Measurements from ENCODE around the gene ZBTB20.

ZBTB20 gene

DNA sequence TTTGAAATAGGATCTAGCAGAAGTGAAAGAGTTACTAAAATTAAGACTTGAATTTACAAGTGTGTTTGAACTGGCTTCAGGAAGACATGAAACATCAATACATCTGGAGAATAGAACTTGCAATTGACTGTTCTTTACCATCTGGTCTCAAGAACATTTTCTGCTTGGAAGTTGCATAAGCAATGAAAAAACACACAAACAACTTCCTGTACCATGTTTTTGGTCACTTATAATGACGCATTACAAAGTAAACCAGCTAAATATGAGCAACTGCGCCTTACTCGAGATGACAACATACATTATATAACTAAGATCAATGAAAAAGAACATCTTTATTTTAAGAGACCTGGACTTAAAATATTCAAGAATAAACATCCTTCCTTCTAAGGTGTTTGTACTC lies 740.8 kb downstream of the ZBTB20 start:
- no peak for DNase-seq (ENCODE audit: low spot score)

DNA sequence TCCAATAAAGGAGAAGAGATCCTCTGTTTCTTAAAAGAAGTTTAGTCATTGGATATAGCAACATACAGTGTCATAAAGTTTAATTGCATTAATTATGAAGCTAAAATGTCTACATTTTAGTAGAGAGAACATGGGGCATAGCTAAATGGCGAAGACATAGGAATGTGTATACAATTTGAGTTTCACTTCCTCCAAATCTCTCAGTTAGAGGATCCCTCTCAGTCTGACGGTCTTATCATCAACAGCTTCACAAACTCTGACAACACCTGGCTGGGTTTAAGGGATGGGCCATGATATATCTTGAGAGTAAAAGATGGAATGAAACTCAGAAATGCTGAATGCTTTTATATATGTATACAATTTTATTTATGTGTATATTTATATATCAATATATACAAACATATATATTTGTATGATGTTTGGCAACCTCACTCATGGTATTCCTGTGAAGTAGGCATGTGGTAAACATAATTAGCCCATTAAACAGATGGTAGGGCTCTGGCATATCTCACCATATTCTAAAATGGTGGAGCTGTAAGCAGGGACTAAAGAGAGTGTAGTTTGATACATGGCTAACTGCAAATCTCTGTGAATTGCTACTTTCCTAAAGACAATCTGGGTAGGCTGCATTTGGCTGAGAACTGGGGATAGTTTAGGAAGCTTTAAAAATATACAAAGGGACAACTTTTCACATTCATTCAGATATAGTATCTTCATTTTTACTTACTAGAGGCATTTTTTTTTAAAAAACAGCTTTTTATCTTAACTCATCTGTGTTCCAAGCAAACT lies 741.7 kb downstream of the ZBTB20 start:
- no peak for DNase-seq (ENCODE audit: low spot score)

DNA sequence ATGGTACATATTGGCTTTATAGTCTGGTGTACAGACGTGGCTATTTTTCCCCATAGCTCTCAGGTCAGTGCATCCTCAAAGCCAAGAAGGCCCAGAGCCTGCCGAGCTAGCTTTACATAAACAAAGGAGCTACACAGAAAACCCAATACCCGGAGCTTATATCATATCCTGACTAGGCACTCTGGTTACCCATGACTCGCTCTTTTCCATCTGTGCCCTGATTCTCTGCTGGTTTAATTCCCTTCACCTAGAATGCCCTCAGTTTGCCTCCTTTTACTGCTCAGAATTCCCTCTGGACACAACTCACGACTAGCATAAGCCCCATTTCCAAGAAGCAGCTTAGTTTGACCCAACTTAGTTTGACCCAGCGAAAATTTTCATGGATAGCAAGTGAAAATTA lies 742.5 kb downstream of the ZBTB20 start:
- DNase-seq (ENCODE audit: low spot score) = peak; percentile 5

DNA sequence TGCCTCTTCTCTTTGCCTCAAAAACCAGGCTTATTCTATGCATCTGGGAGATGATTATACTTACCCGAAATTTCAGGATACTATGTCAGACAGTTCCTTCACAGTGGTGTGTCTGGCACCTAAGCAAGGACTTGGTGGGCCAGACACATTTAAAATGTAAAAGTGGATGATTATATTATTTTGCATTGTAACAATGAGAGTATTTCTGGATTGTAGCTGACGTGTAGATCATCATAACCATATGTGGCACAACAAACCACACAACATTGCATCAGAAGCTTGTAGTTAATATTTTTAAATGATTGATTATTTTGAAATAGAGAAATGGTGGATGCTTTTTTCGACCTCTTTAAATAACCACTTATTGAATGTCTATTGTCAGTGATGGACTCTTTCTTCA lies 744.2 kb downstream of the ZBTB20 start:
- no peak for DNase-seq (ENCODE audit: low spot score)

DNA sequence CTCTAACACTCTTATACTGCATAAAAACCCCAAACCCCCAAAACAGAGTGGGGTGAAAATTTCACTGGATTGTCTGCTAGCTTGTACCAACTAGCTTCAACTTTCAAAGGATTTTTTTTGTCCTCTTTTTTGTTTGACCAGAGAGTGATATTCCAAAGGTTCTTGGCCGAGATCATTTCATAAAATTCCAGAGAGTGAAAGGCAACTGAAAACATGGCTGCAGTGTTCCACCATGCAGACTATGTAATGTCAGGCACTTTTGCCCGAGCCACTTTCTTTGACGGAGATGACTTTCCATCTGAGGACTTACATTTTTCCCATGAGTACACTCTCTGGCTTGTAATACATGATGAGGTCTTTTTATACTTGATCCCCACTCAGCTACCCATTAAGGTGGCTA lies 745.7 kb downstream of the ZBTB20 start:
- DNase-seq (ENCODE audit: low spot score) = no peak

DNA sequence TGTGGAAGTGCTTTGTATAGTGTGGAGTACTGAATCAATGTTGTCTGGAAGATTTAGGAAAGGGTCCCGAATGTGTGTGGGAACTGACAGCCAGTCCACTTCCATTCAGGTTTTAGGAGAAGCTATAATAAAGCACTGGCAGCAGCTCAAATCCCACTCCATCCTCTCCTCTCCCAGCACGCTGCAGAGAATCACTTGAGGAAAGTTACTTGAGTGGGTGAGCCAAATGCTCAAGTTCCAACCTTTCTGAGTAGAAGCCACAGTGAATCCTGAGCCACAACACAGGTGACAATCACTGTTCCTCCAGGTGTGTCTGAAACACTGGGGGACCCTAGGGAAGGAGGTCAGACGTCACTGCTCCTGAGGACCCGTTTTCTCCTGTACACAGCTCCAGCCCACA lies 746.7 kb downstream of the ZBTB20 start:
- no peak for DNase-seq (ENCODE audit: low spot score)

DNA sequence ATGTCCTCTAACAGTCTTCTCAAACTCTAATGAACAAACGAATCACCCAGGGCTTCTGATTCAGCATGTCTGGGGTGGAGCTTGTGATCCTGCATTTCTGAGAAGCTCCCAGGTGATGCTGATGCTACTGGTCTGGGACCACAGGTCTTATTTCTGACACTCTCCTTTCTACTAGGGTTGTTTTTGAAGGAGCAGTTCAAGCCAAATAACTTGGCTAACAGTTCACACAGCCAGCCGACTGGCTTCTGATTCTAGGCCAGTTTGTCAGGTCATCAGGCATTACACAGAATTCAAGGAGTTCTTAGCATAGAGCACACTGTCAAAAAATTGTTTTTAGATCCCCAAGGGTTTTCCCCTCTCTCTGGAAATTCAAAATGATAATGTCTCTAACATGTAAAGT lies 752.5 kb downstream of the ZBTB20 start:
- DNase-seq (ENCODE audit: low spot score) = no peak

DNA sequence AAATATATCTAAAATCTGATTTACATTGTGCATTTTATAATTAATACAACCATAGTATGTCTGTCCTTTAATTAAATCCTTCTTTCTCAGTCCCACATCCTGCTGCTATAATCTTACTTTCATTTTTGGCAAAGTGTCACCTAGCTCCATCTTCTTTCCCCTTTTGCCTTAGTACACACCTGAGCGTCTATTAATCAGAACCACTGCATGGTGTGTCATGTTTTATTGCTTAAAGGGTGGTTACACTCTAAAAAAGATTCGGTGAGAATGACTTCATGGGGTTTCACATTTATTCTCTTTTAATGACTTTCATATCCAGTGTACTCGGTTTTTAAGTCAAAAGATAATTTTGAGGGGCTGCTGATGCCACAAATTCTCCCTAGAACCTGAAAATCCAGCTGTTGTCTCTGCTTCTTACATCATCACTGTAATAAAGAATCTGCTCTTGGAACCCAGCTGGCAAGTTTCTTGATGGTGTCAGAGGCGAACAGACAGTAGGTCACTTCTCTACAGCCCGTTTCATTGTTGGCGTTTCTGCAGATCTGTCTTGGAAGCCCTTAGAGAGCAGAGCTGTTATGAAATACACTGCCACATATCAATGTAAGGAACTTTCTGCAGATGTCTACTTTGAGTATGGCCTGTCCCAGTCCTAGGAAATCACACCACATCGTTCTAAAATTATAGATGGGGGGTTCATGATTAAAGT lies 753.6 kb downstream of the ZBTB20 start:
- no peak for DNase-seq (ENCODE audit: low spot score)

DNA sequence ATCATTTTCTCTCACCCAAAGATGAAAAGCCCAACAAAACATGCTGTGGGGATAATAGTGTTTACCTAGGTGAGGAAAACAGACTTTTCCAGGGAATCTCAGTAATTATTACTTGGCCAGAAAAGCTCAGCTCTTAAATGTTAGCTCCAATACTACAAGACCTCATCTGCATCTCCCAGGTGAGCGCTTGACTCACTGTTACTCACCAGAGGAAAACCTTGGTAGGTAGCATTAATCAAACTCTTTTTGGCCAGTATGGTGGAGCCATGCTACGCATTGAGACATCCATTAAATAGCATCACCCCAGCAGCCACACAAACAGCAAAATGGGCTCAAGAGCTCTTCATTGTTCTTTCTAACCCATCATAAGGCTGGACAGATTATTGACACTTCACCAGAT lies 754.3 kb downstream of the ZBTB20 start:
- no peak for DNase-seq (ENCODE audit: low spot score)

DNA sequence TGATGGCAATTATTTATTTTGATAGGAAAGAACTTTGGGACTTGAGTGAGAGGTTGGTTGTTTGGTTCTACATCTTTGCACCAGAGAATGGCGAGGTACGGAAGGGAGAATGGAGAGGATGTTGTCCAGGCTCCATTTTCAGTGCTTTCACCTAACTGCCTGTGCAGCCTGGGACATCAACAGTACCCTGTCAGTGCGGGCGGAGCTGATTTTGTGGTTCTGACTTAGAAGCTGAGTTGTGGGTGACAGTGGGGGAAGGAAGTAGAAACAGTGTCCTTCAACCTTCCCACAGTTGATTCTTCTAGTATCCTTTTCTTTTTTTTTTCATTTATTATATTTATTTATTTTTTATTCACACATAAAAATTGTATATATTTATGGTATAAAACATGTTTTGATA lies 757.9 kb downstream of the ZBTB20 start:
- DNase-seq (ENCODE audit: low spot score) = no peak

DNA sequence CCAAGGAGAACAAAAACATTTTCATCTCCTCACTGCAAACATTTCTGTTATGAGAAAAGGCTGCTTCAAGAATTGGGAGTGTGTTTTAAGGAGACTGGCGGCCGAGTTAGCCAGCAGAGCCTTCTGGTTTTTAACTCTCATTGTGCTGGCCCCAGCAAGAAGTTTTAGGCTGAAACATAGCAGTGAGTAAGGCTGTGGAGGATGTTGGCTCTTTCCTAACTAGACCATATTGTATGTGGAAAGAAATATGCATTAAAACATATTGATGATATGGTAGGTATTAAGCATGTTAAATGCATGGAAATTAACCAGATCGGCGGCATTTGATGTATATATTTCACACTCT lies 762.6 kb downstream of the ZBTB20 start:
- no peak for DNase-seq (ENCODE audit: low spot score)

DNA sequence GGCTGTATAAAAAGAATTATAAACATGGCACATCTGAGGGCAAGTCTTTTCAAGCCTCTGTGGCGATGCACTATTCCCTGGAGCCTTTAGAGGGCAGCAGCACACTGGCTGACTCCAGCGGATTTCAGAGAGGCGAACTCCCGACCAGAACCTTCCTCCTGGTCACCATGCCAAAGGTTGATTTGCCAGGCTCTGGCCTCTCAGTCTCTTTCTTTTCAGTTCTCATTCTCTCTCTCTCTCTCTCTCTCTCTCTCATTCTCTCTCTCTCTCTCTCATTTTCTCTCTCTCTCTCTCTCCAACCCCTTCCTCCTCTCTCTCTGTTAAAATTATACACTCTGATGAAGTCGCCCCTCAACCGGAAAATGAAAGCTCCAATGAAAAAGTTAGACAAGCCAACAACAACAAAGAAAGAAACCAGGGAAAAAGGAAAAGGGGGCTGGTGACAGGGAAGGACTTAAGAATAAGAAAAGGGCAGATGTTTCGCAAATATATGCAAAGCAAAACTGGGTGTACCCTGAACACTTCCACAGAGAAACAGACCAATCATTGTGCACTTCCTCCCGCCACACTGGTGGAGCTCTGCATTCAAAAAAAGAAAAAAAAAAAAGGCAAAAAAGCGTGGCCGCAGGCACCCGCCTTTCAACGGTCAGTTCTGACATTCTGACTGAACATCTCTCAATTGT lies 763.1 kb downstream of the ZBTB20 start:
- DNase-seq (ENCODE audit: low spot score) = peak; percentile 79

DNA sequence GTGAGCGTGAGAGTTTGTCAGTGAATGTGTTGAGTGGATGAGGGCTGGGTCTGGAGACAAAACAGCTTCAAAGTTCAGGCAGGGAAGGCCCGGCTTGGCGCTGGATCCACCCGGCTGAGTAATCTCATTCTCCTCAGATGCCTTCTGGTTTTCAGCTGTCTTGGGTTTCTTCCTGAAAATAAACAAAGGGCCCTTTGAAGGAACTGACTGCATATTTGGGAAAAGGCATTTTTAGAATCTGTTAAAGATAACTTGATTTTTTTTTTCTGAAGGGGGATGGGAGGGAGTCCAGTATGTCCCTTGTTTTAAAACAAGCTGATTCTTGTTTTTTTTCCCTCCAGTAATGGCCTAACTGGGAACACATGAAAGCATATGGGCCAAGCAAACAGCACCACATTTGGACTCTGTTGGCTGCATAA lies 766.8 kb downstream of the ZBTB20 start:
- DNase-seq (ENCODE audit: low spot score) = peak; percentile 72

DNA sequence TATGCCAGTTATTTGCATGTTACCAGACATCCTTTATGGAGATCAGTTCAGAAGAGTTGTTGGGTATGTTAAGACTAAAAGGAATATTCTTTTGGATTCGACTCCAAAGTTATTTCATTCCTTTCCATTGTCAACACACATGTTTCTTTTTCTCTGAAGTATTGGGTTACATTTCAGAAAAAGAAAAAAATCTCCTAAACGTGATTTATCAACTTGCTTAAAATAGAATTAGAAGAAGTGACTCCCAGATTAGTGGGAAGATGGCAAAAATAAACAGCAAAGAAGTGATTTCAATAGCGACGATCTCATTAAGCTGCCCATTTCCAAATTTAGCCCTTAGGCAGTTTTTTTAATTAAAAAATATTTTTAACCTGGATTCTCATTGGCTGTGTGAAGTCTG lies 767.8 kb downstream of the ZBTB20 start:
- DNase-seq (ENCODE audit: low spot score) = no peak

DNA sequence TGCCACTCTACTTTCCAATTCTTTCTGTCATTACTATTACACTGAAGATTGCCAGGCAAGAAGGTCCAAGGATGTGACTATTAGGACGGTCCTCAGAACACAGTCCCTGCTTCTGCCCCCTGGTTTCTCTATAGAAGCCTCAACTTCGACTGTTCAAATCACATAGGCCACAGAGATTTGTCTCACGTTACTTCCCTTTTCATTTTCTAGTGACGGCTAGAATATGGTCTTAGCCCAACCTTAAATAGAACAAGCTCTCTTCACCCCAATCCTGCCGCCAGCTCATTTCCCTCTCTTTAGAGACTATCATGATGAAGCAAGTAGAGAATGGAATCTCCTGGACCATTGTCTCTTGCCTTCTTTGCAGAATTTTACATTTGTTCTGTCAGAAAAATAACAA lies 768.3 kb downstream of the ZBTB20 start:
- DNase-seq (ENCODE audit: low spot score) = no peak

DNA sequence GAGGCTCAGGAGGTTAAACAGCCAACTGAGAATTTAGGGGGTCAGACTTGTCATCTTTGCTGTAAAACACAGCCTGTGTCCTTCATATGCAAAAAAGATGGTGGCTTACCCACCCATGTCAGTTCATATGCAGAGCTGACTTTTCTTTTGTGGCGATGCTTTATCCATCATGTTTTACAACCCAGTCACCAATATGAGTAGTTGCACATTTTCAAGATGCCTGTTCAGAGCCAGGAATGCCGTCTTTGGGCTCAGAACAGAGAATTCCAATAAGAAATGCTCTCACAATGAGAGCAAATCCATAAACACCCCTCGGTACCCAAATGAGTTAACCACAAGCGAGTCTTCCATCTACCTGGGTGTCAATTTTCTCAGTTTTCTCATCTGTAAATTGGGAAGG lies 769.7 kb downstream of the ZBTB20 start:
- DNase-seq (ENCODE audit: low spot score) = no peak

DNA sequence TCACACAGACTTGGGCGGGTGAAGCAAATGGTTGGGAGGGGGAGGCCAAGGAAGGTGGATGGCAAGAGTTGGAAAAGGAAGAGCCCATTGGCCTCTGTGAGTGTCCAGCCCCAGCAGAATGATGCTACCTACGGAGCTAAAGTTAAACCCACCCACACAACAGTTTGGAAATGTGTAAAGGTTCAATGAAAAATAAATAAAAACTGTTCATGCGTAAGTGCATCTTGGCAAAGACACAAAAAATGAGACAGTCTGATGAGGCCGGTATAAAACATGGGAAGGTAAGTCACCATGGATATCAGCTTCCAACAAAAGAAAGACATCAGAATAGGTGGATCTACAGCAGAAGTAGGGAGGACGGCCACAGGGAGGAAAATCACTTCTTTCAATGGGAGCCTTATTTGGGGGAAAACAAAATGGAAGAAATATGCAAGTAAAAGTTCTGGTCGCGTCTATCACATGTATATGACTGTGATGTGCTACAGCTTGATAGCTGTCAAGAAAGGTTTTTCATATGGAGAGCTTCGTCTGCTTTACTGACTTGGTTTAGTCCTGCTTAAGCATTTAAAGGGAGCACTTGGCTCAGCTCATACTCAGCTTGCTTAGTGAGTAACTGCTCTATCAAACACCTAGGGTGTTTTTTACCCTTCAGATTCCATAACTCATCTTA lies 770.4 kb downstream of the ZBTB20 start:
- DNase-seq (ENCODE audit: low spot score) = no peak

DNA sequence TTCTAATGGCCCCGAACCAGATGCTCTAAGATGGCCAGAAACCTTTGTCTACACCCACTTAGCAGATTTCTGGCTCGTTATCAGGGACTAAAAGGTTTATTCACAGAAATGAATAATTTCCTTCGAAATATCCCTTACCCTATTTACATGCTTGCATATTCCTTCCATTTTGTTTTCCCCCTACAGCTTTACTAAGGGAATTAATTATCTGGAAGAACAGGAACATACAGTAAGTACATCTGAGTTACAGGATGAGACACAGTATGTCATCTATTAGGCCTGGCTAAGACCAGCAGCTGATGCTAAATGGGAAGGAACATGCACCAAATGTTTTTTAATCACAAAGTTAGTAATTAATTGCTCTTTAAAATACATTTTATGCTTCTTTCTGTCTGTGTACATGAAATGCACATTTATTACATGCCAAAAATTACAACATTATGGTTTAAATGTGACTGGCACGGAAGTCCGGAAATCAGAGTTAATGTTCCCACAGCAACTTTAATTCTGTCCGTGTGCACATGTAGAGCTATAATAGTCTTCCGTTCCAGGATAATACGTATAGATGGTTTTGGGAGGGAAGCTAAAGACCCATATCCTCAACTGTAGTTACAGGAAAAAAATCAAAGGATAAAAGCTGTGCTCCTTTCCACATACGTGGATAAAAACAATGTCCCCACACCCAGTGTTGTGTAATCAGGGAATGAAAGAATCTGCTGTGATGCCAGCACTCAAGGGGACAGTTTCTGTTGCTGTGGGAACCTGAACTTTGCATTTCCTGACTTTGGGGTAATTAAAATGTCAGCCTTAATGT lies 771.3 kb downstream of the ZBTB20 start:
- no peak for DNase-seq (ENCODE audit: low spot score)

DNA sequence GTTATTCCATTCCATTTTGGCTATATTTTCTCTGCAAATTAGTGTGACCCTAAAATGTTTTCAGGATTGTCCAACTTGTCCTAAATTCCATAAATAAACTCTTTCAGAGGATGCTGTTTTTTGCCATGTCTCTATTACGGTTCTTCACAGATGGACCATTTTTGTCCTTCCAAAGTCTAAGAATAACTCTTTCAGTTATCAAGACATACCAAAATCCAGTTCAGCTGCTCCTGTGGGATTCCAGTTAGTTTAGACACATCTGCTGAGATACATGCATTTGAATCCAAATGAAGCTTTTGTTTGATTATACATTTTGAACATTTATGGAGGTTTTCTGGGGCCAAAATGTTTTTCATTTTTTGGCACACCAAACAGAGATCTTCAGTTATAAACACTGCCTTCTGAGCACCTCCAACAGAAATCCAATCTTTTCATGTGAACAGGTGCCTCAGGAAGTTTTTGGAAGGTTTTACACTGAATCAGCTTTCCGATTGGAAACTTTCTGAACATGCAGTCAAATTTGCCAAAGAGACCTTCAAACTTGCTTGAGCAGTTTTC lies 772.6 kb downstream of the ZBTB20 start:
- no peak for DNase-seq (ENCODE audit: low spot score)

DNA sequence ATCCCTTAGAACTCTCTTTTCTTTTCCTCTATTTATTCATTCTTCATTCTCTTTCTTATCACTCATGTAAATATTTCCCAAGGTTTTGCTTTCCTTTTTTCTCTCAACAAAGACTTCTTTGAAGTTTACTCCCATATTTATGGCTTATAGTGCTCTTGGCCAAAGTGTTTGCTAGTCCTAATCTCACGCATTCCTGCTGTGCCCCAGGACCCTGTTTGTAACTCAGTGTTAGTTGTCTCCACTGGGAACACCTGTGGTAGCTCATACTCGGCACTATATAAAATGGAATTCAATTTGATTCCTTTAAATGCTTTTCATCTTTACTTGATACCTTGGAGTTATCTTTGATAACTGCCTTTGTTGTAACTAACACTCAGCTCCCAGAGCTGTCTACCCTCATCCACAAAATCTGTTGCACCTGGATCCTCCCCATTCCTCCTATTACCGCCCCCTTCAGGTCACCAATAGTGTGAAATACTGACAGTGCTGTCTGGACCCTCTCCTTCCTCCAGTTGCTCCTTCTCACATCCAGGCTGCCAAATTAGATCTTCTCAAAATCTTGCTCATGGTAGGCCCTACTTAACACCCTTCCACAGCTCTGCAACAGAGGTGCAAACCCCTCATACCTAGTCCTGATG lies 776.4 kb downstream of the ZBTB20 start:
- no peak for DNase-seq (ENCODE audit: low spot score)

DNA sequence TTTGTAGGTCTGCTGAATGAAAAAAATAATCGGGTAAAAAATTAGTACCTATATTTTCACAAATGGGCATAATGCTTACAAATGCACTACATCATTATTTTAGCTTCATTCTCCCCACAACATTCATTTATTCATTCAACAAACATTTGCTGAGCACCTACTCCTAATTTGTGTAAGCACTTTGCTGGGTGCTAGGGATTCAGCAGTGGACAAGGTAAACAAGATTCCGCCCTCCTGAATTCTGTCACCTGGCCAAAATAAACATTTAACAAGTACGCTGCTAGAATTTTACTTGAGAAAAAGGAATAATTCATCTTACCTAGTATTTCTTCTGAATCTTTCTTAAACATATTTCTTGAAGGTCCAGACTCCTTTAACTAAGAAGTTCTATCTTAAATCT lies 781.2 kb downstream of the ZBTB20 start:
- DNase-seq (ENCODE audit: low spot score) = no peak

Data from AG08396 (cell line).